MM.1S (cell line): ENCODE data around the gene TLR6.

Experiments
- DNase-seq: peaks from one replicate; pipeline ENCODE4 v3.0.0-alpha.2; 2015
- H2AFZ ChIP-seq: fragments of 300-600 bp; sonication (generic); 2 replicates; pipeline ENCODE4 v1.6.0; 2016; ENCODE audit warnings: antibody characterized with exemption, low read length
- H3F3A ChIP-seq: fragments of 300-600 bp; sonication (generic); 2 replicates; pipeline ENCODE4 v1.6.1; 2016; ENCODE audit warnings: mild to moderate bottlenecking, antibody characterized with exemption, low read length, moderate library complexity, mixed read lengths; ENCODE audit not compliant: insufficient read depth
- H3K27ac ChIP-seq: fragments of 300-600 bp; sonication (generic); 2 replicates; pipeline ENCODE4 v1.5.1; 2016; ENCODE audit warnings: mild to moderate bottlenecking, low read length
- H3K27me3 ChIP-seq: fragments of 300-600 bp; sonication (generic); replicated peaks from 2 replicates; pipeline ENCODE4 v1.6.0; 2016; ENCODE audit warnings: low read length; ENCODE audit not compliant: insufficient read depth
- H3K36me3 ChIP-seq: fragments of 300-600 bp; sonication (generic); replicated peaks from 2 replicates; pipeline ENCODE4 v1.6.1; 2016; ENCODE audit warnings: mild to moderate bottlenecking, low read length, mixed read lengths; ENCODE audit not compliant: insufficient read depth
- H3K4me1 ChIP-seq: fragments of 300-600 bp; sonication (generic); 2 replicates; pipeline ENCODE4 v1.6.1; 2016; ENCODE audit warnings: low read length, mixed read lengths
- H3K4me2 ChIP-seq: fragments of 300-600 bp; sonication (generic); 2 replicates; pipeline ENCODE4 v1.6.0; 2016; ENCODE audit warnings: low read depth, low read length
- H3K4me3 ChIP-seq: fragments of 300-600 bp; sonication (generic); 2 replicates; pipeline ENCODE4 v1.5.1; 2016; ENCODE audit warnings: low read length, mixed read lengths
- H3K79me2 ChIP-seq: fragments of 300-600 bp; sonication (generic); 2 replicates; pipeline ENCODE4 v1.6.1; 2016; ENCODE audit warnings: mixed run types, low read length, mixed read lengths
- H3K9ac ChIP-seq: fragments of 300-600 bp; sonication (generic); 2 replicates; pipeline ENCODE4 v1.6.1; 2016; ENCODE audit warnings: low read length, mixed read lengths
- H3K9me2 ChIP-seq: fragments of 300-600 bp; sonication (generic); replicated peaks from 2 replicates; pipeline ENCODE4 v1.6.1; 2016; ENCODE audit warnings: mild to moderate bottlenecking, low read length, mixed read lengths; ENCODE audit not compliant: insufficient read depth
- H3K9me3 ChIP-seq: fragments of 300-600 bp; sonication (generic); replicated peaks from 2 replicates; pipeline ENCODE4 v1.6.1; 2016; ENCODE audit warnings: mild to moderate bottlenecking, low read length, mixed read lengths; ENCODE audit not compliant: insufficient read depth
- H4K20me1 ChIP-seq: fragments of 300-600 bp; sonication (generic); 2 replicates; pipeline ENCODE4 v1.6.1; 2016; ENCODE audit warnings: mild to moderate bottlenecking, low read length, moderate library complexity, mixed read lengths; ENCODE audit not compliant: insufficient read depth
- EZH2 ChIP-seq: fragments of 300-600 bp; sonication (generic); optimal IDR thresholded peaks from 2 replicates; pipeline ENCODE3; 2017; ENCODE audit warnings: low read depth, mild to moderate bottlenecking, antibody characterized with exemption, low read length, mixed read lengths
- EZH2phosphoT487 ChIP-seq: fragments of 300-600 bp; sonication (generic); IDR thresholded peaks from 2 replicates; pipeline ENCODE4 v1.6.1; 2018; ENCODE audit warnings: antibody characterized with exemption, low read length
- TF ChIP-seq, protein P1 (sequence below): fragments of 300-600 bp; sonication (generic); IDR thresholded peaks from 2 replicates; pipeline ENCODE4 v1.5.1; 2016; ENCODE audit warnings: antibody characterized with exemption, low read length, mixed read lengths

Gene TLR6

DNA sequence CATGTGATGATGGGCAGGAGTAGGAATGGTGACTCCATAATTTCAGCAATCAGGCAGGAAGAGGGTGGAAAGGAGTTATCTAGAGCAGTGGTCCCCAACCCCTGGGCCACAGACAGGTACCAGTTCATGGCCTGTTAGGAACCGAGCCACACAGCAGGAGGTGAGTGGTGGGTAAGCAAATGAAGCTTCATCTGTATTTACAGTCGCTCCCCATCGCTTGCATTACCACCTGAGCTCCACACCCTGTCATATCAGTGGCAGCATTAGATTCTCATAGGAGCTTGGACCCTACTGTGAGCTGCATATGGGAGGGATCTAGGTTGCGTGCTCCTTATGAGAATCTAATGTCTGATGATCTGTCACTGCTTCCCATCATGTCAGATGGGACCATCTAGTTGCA is 72.5 kb downstream of the TLR6 start:
- H3F3A ChIP-seq = no peaks in the 10 kb centered on the region
- no peaks in the 10 kb centered on the region for H3K9me2 ChIP-seq
- H3K4me2 ChIP-seq = no peak overlapping the region
- no peak overlapping the region for H3K27ac ChIP-seq
- H3K9ac ChIP-seq = no peak overlapping the region
- H3K27me3 ChIP-seq = no peaks in the 10 kb centered on the region
- TF ChIP-seq, protein P1, sequence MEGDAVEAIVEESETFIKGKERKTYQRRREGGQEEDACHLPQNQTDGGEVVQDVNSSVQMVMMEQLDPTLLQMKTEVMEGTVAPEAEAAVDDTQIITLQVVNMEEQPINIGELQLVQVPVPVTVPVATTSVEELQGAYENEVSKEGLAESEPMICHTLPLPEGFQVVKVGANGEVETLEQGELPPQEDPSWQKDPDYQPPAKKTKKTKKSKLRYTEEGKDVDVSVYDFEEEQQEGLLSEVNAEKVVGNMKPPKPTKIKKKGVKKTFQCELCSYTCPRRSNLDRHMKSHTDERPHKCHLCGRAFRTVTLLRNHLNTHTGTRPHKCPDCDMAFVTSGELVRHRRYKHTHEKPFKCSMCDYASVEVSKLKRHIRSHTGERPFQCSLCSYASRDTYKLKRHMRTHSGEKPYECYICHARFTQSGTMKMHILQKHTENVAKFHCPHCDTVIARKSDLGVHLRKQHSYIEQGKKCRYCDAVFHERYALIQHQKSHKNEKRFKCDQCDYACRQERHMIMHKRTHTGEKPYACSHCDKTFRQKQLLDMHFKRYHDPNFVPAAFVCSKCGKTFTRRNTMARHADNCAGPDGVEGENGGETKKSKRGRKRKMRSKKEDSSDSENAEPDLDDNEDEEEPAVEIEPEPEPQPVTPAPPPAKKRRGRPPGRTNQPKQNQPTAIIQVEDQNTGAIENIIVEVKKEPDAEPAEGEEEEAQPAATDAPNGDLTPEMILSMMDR = no peak
- TF ChIP-seq EZH2 = no peak
- no peak for TF ChIP-seq EZH2phosphoT487
- H3K4me1 ChIP-seq = no peaks in the 10 kb centered on the region
- no peaks in the 10 kb centered on the region for H3K36me3 ChIP-seq
- no peaks in the 10 kb centered on the region for H3K9me3 ChIP-seq
- H2AFZ ChIP-seq = no peak overlapping the region
- DNase-seq = no peak
- no peak overlapping the region for H3K4me3 ChIP-seq
- no peaks in the 10 kb centered on the region for H3K79me2 ChIP-seq
- no peaks in the 10 kb centered on the region for H4K20me1 ChIP-seq

DNA sequence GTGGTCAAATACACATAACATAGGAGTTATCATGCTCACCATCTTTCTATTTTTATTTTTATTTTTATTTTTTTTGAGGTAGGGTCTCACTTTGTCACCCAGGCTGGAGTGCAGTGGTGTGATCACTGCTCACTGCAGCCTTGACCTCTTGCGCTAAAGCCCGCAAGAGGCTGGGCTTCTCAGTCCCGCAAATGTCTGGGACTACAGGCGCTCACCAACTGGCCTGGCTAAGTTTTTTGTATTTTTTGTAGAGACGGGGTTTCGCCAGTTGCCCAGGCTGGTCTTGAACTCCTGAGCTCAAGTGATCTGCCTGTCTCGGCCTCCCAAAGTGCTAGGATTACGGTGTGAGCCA is 73.5 kb downstream of the TLR6 start:
- Histone ChIP-seq H3K79me2 (no peaks in the 10 kb centered on the region), H4K20me1 (no peaks in the 10 kb centered on the region), H3K36me3 (no peaks in the 10 kb centered on the region), H3K9ac (no peak overlapping the region), H3K4me1 (no peaks in the 10 kb centered on the region), H2AFZ (no peak overlapping the region), H3K27ac (no peak overlapping the region), H3K27me3 (no peaks in the 10 kb centered on the region), H3K4me2 (no peak overlapping the region), H3F3A (no peaks in the 10 kb centered on the region), H3K4me3 (no peak overlapping the region), H3K9me2 (no peaks in the 10 kb centered on the region), H3K9me3 (no peaks in the 10 kb centered on the region)
- TF ChIP-seq EZH2phosphoT487 (no peak), EZH2 (no peak)
- TF ChIP-seq, protein P1 = no peak
- no peak for DNase-seq

DNA sequence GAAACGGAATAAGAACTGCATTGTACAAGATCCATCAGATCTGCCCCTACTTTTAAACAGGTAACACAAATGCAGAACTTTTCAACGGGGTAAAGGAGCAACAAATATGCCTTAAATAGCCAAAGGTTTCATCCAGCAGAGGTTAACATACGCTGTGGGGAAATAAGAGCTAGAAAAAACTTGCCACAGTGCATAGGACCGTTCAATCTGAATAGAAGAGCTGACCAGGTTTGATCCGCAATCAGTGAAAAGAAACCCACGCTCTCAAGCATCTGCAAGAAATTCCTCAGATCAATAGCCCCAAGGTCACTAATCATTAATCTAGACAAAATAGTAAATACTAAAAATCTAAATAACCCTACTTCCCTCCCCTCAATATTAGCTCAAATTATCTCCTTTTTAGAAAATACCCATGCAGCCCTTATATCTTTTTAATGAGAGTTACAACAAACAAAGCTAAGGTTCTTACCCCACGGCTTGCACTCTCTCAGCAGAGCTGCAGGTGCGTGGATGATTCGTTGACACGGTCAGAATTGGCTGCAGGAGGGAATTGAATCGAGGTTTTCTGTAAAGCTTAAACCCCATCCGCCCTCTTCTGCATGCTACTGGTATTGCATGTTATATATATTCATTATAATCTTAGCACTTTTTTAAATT is 74.0 kb downstream of the TLR6 start, which contains the start of gene TLR10:
Gene TLR10, minus strand, starts transcription at position 539 of the 657 bp plus-strand sequence. CDS start 7,400 bp downstream, outside the sequence.
- Histone ChIP-seq H3K9me2 (no peaks in the 10 kb centered on the region), H3K4me2 (peak within 1 kb of the TSS; percentile 6; the same call in 1 of the 2 replicates), H3K27me3 (no peaks in the 10 kb centered on the region), H3K9me3 (no peaks in the 10 kb centered on the region), H3K4me1 (no peaks in the 10 kb centered on the region), H3K79me2 (no peaks in the 10 kb centered on the region), H3K36me3 (no peaks in the 10 kb centered on the region), H3K27ac (no peak within 1 kb of the TSS), H2AFZ (no peak within 1 kb of the TSS), H3K9ac (no peak within 1 kb of the TSS), H3K4me3 (no peak within 1 kb of the TSS), H4K20me1 (no peaks in the 10 kb centered on the region), H3F3A (no peaks in the 10 kb centered on the region)
- TF ChIP-seq EZH2phosphoT487 (no peak), EZH2 (no peak)
- TF ChIP-seq, protein P1 = peak; percentile 58
- peak; percentile 71 for DNase-seq
